ENCODE measurements around the gene ERN1. TPM values are rescaled to one million over a fixed set of nuclear protein-coding genes. Genes with fewer than 3 reads are reported as not detected.

ERN1 gene
- total and polyA plus RNA-seq, 4 donors, result 8.3 to 34.2 (median 19.4) TPM

DNA sequence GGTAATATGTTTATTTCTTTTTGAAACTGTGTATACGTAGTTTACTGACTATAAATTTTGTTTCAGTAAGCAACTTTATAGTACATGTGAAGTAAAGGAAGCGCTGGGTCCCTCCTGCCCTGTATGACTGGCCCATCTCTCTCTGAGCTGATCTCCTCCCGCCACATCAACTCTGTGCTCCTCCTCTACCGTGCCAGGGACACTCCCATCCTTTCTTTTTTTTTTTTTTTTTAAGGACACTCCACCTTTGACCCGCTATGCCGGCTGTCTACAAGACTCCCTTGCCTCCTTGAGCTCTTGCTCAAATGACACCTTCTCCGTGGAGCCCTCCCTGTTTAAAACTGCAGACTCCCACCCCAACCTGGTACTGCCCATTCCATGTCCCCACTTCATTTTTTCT is 35.5 kb downstream of the ERN1 start:
- ATAC-seq (ENCODE audit: insufficient read depth, low FRiP score) (no peak), DNase-seq (no peak)
- Histone ChIP-seq H3K4me1 (ENCODE audit: control insufficient read depth in 5 of 5, insufficient read depth in 5 of 5, low read length in 5 of 5) (peaks cover 0 to 5% (median 0%) of the 10 kb centered on the region in 5 donors), H3K27ac (ENCODE audit: low read depth in 1 of 2, low read length in 1 of 2) (peak overlapping the region in 1 of 2 donors; percentile 2), H3K9ac (ENCODE audit: insufficient read depth in 1 of 2, low read length in 2 of 2) (no peak overlapping the region), H3K9me3 (ENCODE audit: control insufficient read depth in 4 of 4, insufficient read depth in 3 of 4, low read length in 3 of 4) (no peaks in the 10 kb centered on the region), H3K36me3 (ENCODE audit: control insufficient read depth in 4 of 4, insufficient read depth in 4 of 4, low read length in 4 of 4) (peaks cover 0 to 10% (median 5%) of the 10 kb centered on the region in 4 donors), H3K4me3 (no peak overlapping the region), H3K27me3 (ENCODE audit: control insufficient read depth in 3 of 3, insufficient read depth in 3 of 3, low read length in 2 of 3) (no peaks in the 10 kb centered on the region)
- TF ChIP-seq, protein P1, sequence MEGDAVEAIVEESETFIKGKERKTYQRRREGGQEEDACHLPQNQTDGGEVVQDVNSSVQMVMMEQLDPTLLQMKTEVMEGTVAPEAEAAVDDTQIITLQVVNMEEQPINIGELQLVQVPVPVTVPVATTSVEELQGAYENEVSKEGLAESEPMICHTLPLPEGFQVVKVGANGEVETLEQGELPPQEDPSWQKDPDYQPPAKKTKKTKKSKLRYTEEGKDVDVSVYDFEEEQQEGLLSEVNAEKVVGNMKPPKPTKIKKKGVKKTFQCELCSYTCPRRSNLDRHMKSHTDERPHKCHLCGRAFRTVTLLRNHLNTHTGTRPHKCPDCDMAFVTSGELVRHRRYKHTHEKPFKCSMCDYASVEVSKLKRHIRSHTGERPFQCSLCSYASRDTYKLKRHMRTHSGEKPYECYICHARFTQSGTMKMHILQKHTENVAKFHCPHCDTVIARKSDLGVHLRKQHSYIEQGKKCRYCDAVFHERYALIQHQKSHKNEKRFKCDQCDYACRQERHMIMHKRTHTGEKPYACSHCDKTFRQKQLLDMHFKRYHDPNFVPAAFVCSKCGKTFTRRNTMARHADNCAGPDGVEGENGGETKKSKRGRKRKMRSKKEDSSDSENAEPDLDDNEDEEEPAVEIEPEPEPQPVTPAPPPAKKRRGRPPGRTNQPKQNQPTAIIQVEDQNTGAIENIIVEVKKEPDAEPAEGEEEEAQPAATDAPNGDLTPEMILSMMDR (IDR thresholded peaks at IDR 0.05; ENCODE audit: control extremely low read depth, extremely low read depth), result no peak
- 83 to 90% methylated on average over 7 of the region's 7 CpGs for WGBS, 2 donors

DNA sequence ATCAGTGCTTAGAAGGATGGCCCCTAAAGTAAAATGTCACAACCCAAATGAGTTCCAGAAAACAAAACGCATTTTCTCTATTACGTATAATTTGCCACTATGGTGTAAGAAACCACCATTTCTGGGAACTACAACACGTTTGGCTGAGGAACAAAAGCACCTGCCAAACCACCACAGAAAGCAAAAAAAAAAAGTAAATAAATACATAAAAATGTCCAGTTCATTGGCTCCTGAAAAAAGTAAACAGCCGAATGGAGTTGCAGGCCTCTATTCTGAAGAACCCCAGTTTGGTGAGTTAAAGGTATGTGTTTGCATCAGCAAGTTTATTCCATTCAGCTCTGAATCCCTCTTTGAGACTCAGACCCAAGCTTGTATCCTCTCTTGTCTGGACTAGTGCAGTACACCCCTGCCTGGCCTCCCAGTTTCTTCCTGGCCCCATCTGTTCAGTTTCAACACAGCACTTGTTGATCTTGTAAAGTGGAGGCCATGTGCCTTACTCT is 36.9 kb downstream of the ERN1 start:
- 29 to 59% methylated on average over 4 of the region's 4 CpGs for WGBS, 2 donors
- ATAC-seq (ENCODE audit: insufficient read depth, low FRiP score), result no peak
- H3K4me1 ChIP-seq (ENCODE audit: control insufficient read depth in 5 of 5, insufficient read depth in 5 of 5, low read length in 5 of 5), result peaks cover 0 to 8% (median 4%) of the 10 kb centered on the region in 5 donors

DNA sequence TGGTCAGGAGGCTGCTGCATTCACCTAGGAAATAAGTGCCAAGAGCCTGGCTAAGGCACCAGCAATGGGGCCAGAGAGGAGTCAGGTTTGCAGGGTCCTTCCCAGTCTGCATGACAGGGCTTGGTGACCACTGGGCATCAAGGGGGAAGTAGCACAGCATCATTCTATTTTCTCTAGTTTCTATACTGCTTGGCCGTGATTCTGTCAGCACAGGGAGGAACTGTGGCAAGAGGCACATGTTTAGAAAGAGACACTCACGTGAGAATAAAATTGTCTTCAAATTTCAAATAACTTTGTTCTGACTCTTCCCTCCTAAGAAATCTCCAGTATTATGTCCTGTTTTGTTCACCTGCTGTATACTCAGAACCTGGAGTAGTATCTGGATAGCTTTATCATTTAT is 37.8 kb downstream of the ERN1 start:
- H3K27ac ChIP-seq (ENCODE audit: low read depth in 1 of 2, low read length in 1 of 2), result peak overlapping the region in 1 of 2 donors; percentile 15
- no peak for DNase-seq
- no peak overlapping the region for H3K9ac ChIP-seq (ENCODE audit: insufficient read depth in 1 of 2, low read length in 2 of 2)
- peaks cover 0 to 8% (median 4%) of the 10 kb centered on the region in 5 donors for H3K4me1 ChIP-seq (ENCODE audit: control insufficient read depth in 5 of 5, insufficient read depth in 5 of 5, low read length in 5 of 5)
- peaks cover 0 to 6% (median 4%) of the 10 kb centered on the region in 4 donors for H3K36me3 ChIP-seq (ENCODE audit: control insufficient read depth in 4 of 4, insufficient read depth in 4 of 4, low read length in 4 of 4)
- TF ChIP-seq, protein P1 (IDR thresholded peaks at IDR 0.05; ENCODE audit: control extremely low read depth, extremely low read depth), result no peak
- WGBS, 2 donors, result 25 to 71% methylated on average over 2 of the region's 2 CpGs
- H3K4me3 ChIP-seq, result no peak overlapping the region
- ATAC-seq (ENCODE audit: insufficient read depth, low FRiP score), result no peak
- no peaks in the 10 kb centered on the region for H3K27me3 ChIP-seq (ENCODE audit: control insufficient read depth in 3 of 3, insufficient read depth in 3 of 3, low read length in 2 of 3)
- H3K9me3 ChIP-seq (ENCODE audit: control insufficient read depth in 4 of 4, insufficient read depth in 3 of 4, low read length in 3 of 4), result peaks cover 0 to 2% (median 0%) of the 10 kb centered on the region in 4 donors

More for the DNA sequence above, 36.9 kb downstream of the ERN1 start:
- Histone ChIP-seq H3K27ac (ENCODE audit: low read depth in 1 of 2, low read length in 1 of 2) (peak overlapping the region in 1 of 2 donors; percentile 62), H3K9me3 (ENCODE audit: control insufficient read depth in 4 of 4, insufficient read depth in 3 of 4, low read length in 3 of 4) (peaks cover 0 to 2% (median 0%) of the 10 kb centered on the region in 4 donors), H3K9ac (ENCODE audit: insufficient read depth in 1 of 2, low read length in 2 of 2) (no peak overlapping the region), H3K36me3 (ENCODE audit: control insufficient read depth in 4 of 4, insufficient read depth in 4 of 4, low read length in 4 of 4) (peaks cover 0 to 10% (median 5%) of the 10 kb centered on the region in 4 donors), H3K27me3 (ENCODE audit: control insufficient read depth in 3 of 3, insufficient read depth in 3 of 3, low read length in 2 of 3) (no peaks in the 10 kb centered on the region), H3K4me3 (no peak overlapping the region)
- no peak for DNase-seq
- TF ChIP-seq, protein P1 (IDR thresholded peaks at IDR 0.05; ENCODE audit: control extremely low read depth, extremely low read depth), result no peak

DNA sequence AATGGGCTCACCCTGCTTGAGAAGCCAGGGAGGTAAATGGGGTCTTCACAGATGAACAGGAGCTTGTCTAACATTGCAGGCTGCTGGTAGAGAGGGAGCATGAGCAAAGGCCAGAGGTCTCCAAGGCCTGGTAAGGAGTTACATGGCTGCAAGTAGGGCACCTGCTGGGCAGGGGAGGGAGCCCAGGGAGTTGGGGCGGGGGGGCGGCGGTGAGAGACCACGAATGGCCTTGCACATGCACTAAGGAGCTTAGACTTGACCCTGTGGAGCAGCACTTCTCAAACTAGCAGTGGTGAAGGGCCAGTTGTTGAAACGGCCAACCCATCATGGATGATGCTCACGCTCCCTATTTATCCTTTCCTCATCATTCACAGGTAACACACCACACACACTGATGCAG is 38.4 kb downstream of the ERN1 start:
- Histone ChIP-seq H3K4me1 (ENCODE audit: control insufficient read depth in 5 of 5, insufficient read depth in 5 of 5, low read length in 5 of 5) (peaks cover 0 to 10% (median 4%) of the 10 kb centered on the region in 5 donors), H3K4me3 (no peak overlapping the region), H3K27me3 (ENCODE audit: control insufficient read depth in 3 of 3, insufficient read depth in 3 of 3, low read length in 2 of 3) (no peaks in the 10 kb centered on the region), H3K9ac (ENCODE audit: insufficient read depth in 1 of 2, low read length in 2 of 2) (no peak overlapping the region), H3K27ac (ENCODE audit: low read depth in 1 of 2, low read length in 1 of 2) (no peak overlapping the region), H3K36me3 (ENCODE audit: control insufficient read depth in 4 of 4, insufficient read depth in 4 of 4, low read length in 4 of 4) (peaks cover 0 to 4% (median 2%) of the 10 kb centered on the region in 4 donors), H3K9me3 (ENCODE audit: control insufficient read depth in 4 of 4, insufficient read depth in 3 of 4, low read length in 3 of 4) (peaks cover 0 to 2% (median 0%) of the 10 kb centered on the region in 4 donors)
- DNase-seq (no peak), ATAC-seq (ENCODE audit: insufficient read depth, low FRiP score) (no peak)
- TF ChIP-seq, protein P1 (IDR thresholded peaks at IDR 0.05; ENCODE audit: control extremely low read depth, extremely low read depth), result no peak
- WGBS, 2 donors, result 95 to 96% methylated on average over 6 of the region's 6 CpGs
